Neural cell (in vitro differentiated cells): ENCODE measurements around the gene MCRIP1. TPM values are rescaled to one million over a fixed set of nuclear protein-coding genes. Genes with fewer than 3 reads are reported as not detected.
"Not testable (repeated sequence)": the region's sequence is repeated elsewhere in the genome, so short reads cannot be mapped to it uniquely, and the experiment has no call there.

Experiments used
- H2AFZ ChIP-seq: fragments of 200-600, 300-800 bp; sonication (generic), shearing (Covaris generic); 2 replicates; pipeline ENCODE4 v1.6.0; 2014; ENCODE audit warnings: low read depth, mild to moderate bottlenecking, antibody characterized with exemption, low read length, moderate library complexity
- H3F3A ChIP-seq: fragments of 200-600 bp; shearing (Covaris generic); 2 replicates; pipeline ENCODE4 v1.6.1; 2016; ENCODE audit warnings: mild to moderate bottlenecking, moderate library complexity, mixed read lengths, antibody characterized with exemption, low read length; ENCODE audit not compliant: insufficient read depth, poor library complexity, severe bottlenecking
- H3K27ac ChIP-seq: fragments of 200-600, 300-800 bp; sonication (generic), shearing (Covaris generic); 2 replicates; pipeline ENCODE4 v1.5.1; 2014; ENCODE audit warnings: mild to moderate bottlenecking, low read length, moderate library complexity
- H3K27me3 ChIP-seq: fragments of 300-800, 200-600 bp; sonication (generic), shearing (Covaris generic); 2 replicates; pipeline ENCODE4 v1.6.0; 2014; ENCODE audit warnings: mild to moderate bottlenecking, low read depth, low read length, moderate library complexity; ENCODE audit not compliant: insufficient read depth
- H3K36me3 ChIP-seq: fragments of 300-800, 200-600 bp; sonication (generic), shearing (Covaris generic); 2 replicates; pipeline ENCODE4 v1.5.1; 2014; ENCODE audit warnings: mild to moderate bottlenecking, antibody characterized with exemption, low read length, moderate library complexity; ENCODE audit not compliant: insufficient read depth
- H3K4me2 ChIP-seq: fragments of 300-800, 200-600 bp; sonication (generic), shearing (Covaris generic); 2 replicates; pipeline ENCODE4 v1.6.0; 2014; ENCODE audit warnings: mild to moderate bottlenecking, low read length
- H3K4me3 ChIP-seq: fragments of 300-800, 200-600 bp; sonication (generic), shearing (Covaris generic); 2 replicates; pipeline ENCODE4 v1.5.1; 2014; ENCODE audit warnings: mild to moderate bottlenecking, low read length, moderate library complexity
- H3K79me2 ChIP-seq: fragments of 200-600 bp; shearing (Covaris generic); replicated peaks from 2 replicates; pipeline ENCODE4 v1.6.0; 2014; ENCODE audit warnings: mild to moderate bottlenecking, low read length, moderate library complexity; ENCODE audit not compliant: insufficient read depth
- H3K9ac ChIP-seq: fragments of 300-800, 200-600 bp; sonication (generic), shearing (Covaris generic); 2 replicates; pipeline ENCODE4 v1.6.1; 2016; ENCODE audit warnings: mild to moderate bottlenecking, low read length, mixed read lengths
- H3K9me2 ChIP-seq: fragments of 200-600 bp; shearing (Covaris generic); 2 replicates; pipeline ENCODE4 v1.6.1; 2016; ENCODE audit warnings: mild to moderate bottlenecking, low read length, mixed read lengths; ENCODE audit not compliant: insufficient read depth
- H3K9me3 ChIP-seq: fragments of 200-600, 300-800 bp; sonication (generic), shearing (Covaris generic); 2 replicates; pipeline ENCODE4 v1.6.1; 2016; ENCODE audit warnings: mild to moderate bottlenecking, mixed run types, low read length, moderate library complexity, mixed read lengths
- H4K20me1 ChIP-seq: fragments of 200-600 bp; shearing (Covaris generic); 2 replicates; pipeline ENCODE4 v1.6.1; 2016; ENCODE audit warnings: mild to moderate bottlenecking, mixed run types; ENCODE audit not compliant: insufficient read depth
- EP300 ChIP-seq: fragments of 450-650 bp; conservative IDR thresholded peaks from 2 replicates; pipeline ENCODE4 v1.6.1; 2014; ENCODE audit warnings: antibody characterized with exemption, mild to moderate bottlenecking, moderate library complexity; ENCODE audit not compliant: poor library complexity, severe bottlenecking
- EZH2 ChIP-seq: fragments of 200-600, 300-800 bp; shearing (Covaris generic), sonication (generic); IDR thresholded peaks from 2 replicates; pipeline ENCODE4 v1.6.1; 2014; ENCODE audit warnings: antibody characterized with exemption, low read length, borderline replicate concordance, mild to moderate bottlenecking; ENCODE audit not compliant: insufficient read depth, poor library complexity, severe bottlenecking
- MXI1 ChIP-seq: fragments of 450-650 bp; conservative IDR thresholded peaks from 2 replicates; pipeline ENCODE4 v1.6.1; 2014; ENCODE audit warnings: antibody characterized with exemption, mild to moderate bottlenecking; ENCODE audit not compliant: poor library complexity, severe bottlenecking
- POLR2AphosphoS5 ChIP-seq: IDR thresholded peaks from 2 replicates; pipeline ENCODE4 v1.6.1; 2012
- RAD21 ChIP-seq: fragments of 450-650 bp; conservative IDR thresholded peaks from 2 replicates; pipeline ENCODE4 v1.6.1; 2014; ENCODE audit warnings: antibody characterized with exemption, mild to moderate bottlenecking, moderate library complexity
- SMC3 ChIP-seq: fragments of 450-650 bp; conservative IDR thresholded peaks from 2 replicates; pipeline ENCODE4 v1.6.1; 2014; ENCODE audit warnings: antibody characterized with exemption, mild to moderate bottlenecking, moderate library complexity; ENCODE audit not compliant: poor library complexity
- TAF1 ChIP-seq: IDR thresholded peaks from 2 replicates; pipeline ENCODE4 v1.6.1; 2012; ENCODE audit warnings: low read depth
- polyA plus RNA-seq: library from polyadenylated mRNA; depleted of rRNA; stranded (reverse); fragments of >200 nt; gene quantifications from 2 replicates; pipeline ENCODE4 v1.2.3, GENCODE V29; 2014
- TF ChIP-seq, protein P1 (sequence below): fragments of 450-650 bp; IDR thresholded peaks from 2 replicates; pipeline ENCODE4 v1.5.1; 2014; ENCODE audit warnings: antibody characterized with exemption, mild to moderate bottlenecking, moderate library complexity; ENCODE audit not compliant: poor library complexity, severe bottlenecking
- TF ChIP-seq, protein P2 (sequence below): IDR thresholded peaks from 2 replicates; pipeline ENCODE4 v1.6.1; 2012; ENCODE audit warnings: borderline replicate concordance

Gene MCRIP1
- polyA plus RNA-seq, 1 donor from 2014 or later, result 524 TPM

DNA sequence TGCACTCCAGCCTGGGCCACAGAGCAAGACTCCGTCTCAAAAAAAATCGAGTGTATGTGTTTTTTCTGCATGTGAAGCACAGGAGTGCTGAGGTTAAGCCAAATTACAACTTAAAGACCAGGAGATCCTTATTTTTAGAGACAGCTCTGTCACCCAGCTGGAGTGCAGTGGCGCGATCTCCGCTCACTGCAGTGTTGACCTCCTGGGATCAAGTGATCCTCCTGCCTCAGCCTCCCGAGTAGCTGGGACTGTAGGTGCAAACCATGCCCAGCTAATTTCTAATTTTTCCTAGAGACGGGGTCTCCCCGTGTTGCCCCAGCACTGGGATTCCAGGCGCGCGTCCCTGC lies 9.3 kb upstream of the MCRIP1 start:
- Histone ChIP-seq H3K4me3 (no peak overlapping the region), H3K27ac (no peak overlapping the region), H3K9me2 (no peaks in the 10 kb centered on the region), H2AFZ (no peak overlapping the region), H3K9ac (no peak overlapping the region), H3F3A (no peaks in the 10 kb centered on the region), H3K4me2 (no peak overlapping the region), H3K9me3 (no peaks in the 10 kb centered on the region), H3K79me2 (no peaks in the 10 kb centered on the region), H4K20me1 (no peaks in the 10 kb centered on the region), H3K36me3 (no peaks in the 10 kb centered on the region), H3K27me3 (no peaks in the 10 kb centered on the region)
- TF ChIP-seq, protein P1, sequence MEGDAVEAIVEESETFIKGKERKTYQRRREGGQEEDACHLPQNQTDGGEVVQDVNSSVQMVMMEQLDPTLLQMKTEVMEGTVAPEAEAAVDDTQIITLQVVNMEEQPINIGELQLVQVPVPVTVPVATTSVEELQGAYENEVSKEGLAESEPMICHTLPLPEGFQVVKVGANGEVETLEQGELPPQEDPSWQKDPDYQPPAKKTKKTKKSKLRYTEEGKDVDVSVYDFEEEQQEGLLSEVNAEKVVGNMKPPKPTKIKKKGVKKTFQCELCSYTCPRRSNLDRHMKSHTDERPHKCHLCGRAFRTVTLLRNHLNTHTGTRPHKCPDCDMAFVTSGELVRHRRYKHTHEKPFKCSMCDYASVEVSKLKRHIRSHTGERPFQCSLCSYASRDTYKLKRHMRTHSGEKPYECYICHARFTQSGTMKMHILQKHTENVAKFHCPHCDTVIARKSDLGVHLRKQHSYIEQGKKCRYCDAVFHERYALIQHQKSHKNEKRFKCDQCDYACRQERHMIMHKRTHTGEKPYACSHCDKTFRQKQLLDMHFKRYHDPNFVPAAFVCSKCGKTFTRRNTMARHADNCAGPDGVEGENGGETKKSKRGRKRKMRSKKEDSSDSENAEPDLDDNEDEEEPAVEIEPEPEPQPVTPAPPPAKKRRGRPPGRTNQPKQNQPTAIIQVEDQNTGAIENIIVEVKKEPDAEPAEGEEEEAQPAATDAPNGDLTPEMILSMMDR, result no peak

DNA sequence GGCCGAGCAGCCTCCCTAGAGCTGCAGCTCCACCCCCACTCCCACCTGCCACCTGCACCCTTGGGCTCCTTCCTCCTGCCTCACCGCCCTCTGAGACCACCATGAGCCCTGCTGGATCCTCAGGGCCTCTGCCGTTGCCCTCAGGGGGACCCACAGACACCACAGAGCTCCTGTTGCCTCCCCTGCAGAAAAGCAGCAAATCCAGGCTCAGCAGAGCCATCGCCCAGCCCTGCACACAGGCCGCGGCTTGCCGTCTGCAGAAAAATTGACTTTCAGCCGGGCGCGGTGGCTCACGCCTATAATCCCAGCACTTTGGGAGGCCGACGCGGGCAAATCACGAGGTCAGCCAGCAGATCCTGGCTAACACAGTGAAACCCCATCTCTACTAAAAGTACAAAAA lies 8.8 kb upstream of the MCRIP1 start:
- Histone ChIP-seq H3K4me3 (no peak overlapping the region), H3K27me3 (no peaks in the 10 kb centered on the region), H3F3A (no peaks in the 10 kb centered on the region), H3K9me3 (no peaks in the 10 kb centered on the region), H3K9ac (no peak overlapping the region), H4K20me1 (no peaks in the 10 kb centered on the region), H3K9me2 (no peaks in the 10 kb centered on the region), H3K27ac (no peak overlapping the region), H3K4me2 (no peak overlapping the region), H3K36me3 (no peaks in the 10 kb centered on the region), H3K79me2 (no peaks in the 10 kb centered on the region), H2AFZ (no peak overlapping the region)
- TF ChIP-seq MXI1, result no peak
- TF ChIP-seq EZH2, result no peak
- no peak for TF ChIP-seq POLR2AphosphoS5
- TF ChIP-seq EP300, result no peak

DNA sequence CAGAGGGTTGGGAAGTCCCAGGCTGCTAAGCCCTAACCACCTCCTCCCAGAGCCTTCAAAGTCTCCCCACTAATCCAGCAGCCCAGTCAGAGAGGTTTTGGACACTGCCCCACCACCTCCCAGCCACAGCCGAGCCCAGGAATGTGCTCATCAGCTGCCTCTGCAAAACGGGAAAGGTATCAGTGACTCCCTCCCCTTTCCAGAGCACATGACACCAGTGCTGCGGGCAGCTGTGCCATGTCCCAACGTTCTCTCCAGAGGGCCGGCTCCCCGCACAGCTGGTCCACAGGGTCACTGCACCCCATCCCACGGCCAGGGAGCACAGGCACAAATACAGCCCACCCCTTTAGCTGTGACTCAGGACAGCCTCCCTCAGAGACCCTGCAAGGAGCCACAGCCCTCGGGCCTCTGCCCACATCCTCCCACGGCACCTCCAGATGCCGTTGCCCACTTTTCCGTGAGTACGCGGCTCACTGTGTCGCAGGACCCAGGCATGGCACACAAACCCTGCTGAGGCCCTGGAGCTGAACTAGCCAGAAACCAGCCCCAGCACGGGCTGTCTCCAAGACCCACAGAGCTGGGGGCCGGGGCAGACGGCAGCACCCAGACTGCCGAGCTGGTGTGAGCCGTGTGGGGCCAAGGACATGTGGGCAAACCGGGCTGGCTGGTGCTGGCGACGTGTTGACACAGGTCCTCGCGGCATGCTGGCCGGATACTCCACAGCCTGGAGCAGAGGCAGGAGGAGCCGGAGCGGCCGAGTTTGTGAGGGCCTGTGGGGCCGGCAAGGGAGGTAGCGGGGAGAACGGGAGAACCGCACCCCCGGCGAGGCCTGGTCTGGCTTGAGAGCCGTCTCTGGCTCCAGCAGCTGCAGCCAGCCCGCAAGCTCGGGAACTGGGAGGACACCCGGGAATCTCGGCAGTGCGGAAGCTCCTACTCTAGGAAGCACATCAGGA lies 8.0 kb upstream of the MCRIP1 start:
- no peaks in the 10 kb centered on the region for H3K9me2 ChIP-seq
- H3K27me3 ChIP-seq, result no peaks in the 10 kb centered on the region
- H3F3A ChIP-seq, result no peaks in the 10 kb centered on the region
- H4K20me1 ChIP-seq, result no peaks in the 10 kb centered on the region
- H3K79me2 ChIP-seq, result no peaks in the 10 kb centered on the region
- no peaks in the 10 kb centered on the region for H3K36me3 ChIP-seq
- H3K4me2 ChIP-seq, result no peak overlapping the region
- no peak overlapping the region for H3K27ac ChIP-seq
- TF ChIP-seq, protein P1, result no peak
- no peak for TF ChIP-seq EZH2
- TF ChIP-seq, protein P2, sequence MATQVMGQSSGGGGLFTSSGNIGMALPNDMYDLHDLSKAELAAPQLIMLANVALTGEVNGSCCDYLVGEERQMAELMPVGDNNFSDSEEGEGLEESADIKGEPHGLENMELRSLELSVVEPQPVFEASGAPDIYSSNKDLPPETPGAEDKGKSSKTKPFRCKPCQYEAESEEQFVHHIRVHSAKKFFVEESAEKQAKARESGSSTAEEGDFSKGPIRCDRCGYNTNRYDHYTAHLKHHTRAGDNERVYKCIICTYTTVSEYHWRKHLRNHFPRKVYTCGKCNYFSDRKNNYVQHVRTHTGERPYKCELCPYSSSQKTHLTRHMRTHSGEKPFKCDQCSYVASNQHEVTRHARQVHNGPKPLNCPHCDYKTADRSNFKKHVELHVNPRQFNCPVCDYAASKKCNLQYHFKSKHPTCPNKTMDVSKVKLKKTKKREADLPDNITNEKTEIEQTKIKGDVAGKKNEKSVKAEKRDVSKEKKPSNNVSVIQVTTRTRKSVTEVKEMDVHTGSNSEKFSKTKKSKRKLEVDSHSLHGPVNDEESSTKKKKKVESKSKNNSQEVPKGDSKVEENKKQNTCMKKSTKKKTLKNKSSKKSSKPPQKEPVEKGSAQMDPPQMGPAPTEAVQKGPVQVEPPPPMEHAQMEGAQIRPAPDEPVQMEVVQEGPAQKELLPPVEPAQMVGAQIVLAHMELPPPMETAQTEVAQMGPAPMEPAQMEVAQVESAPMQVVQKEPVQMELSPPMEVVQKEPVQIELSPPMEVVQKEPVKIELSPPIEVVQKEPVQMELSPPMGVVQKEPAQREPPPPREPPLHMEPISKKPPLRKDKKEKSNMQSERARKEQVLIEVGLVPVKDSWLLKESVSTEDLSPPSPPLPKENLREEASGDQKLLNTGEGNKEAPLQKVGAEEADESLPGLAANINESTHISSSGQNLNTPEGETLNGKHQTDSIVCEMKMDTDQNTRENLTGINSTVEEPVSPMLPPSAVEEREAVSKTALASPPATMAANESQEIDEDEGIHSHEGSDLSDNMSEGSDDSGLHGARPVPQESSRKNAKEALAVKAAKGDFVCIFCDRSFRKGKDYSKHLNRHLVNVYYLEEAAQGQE, result no peak
- TF ChIP-seq POLR2AphosphoS5, result no peak
- no peak for TF ChIP-seq RAD21
- TF ChIP-seq EP300, result no peak
- TF ChIP-seq TAF1, result no peak
- TF ChIP-seq MXI1, result no peak
- TF ChIP-seq SMC3, result no peak
- no peaks in the 10 kb centered on the region for H3K9me3 ChIP-seq
- no peak overlapping the region for H2AFZ ChIP-seq
- H3K4me3 ChIP-seq, result no peak overlapping the region
- H3K9ac ChIP-seq, result no peak overlapping the region

DNA sequence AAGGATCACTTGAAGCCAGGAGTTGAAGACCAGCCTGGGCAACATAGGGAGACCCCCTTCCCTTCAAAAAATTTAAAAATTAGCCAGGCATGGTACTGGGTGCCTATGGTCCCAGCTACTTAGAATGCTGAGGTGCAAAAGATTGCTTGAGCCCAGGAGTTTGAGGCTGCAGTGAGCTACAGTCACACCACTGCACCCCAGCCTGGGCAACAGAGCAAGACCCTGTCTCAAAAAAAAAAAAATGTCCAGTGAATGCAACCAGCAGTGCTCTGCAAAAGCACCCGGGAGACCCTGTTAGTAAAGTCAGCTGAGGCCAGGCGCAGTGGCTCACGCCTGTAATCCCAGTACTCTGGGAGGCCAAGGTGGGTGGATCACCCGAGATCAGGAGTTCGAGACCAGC lies 7.0 kb upstream of the MCRIP1 start:
- H3K36me3 ChIP-seq, H3K9me3 ChIP-seq, H3K4me3 ChIP-seq, H3K4me2 ChIP-seq, H3K9ac ChIP-seq, H3K9me2 ChIP-seq, H4K20me1 ChIP-seq, H2AFZ ChIP-seq, H3F3A ChIP-seq, H3K27ac ChIP-seq, H3K79me2 ChIP-seq, H3K27me3 ChIP-seq: not testable (repeated sequence)
